HS-27A (cell line): ENCODE results near the gene BCKDHB.
"Not testable (repeated sequence)": the region's sequence is repeated elsewhere in the genome, so short reads cannot be mapped to it uniquely, and the experiment has no call there.

ENCODE experiments used
- DNase-seq: peaks from one replicate; pipeline ENCODE4 v3.0.0-alpha.2; 2012; ENCODE audit warnings: low read depth, missing footprints

The BCKDHB gene

GRCh38 chr6:80209430-80209829 is 103.0 kb downstream of the BCKDHB start:
- no peak for DNase-seq

DNA sequence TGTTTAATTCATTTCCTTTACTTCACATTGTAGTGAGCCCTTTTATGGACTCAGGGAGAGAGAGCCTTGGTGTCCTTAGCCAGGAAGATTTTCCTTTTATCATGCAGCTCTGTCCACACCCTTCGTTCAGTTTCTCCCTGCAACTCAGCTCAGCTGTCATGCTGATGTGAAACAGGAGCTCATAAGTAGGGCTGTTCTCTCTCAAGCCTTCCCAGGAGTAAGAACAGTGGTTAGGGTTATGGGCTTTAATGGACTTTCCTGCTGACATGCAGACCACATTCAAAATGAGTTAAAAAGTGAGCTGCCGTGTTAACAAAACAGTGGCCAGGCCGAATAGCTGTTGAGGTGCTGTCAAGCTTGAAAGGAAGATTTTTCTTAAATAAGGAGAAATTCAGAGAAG is 104.1 kb downstream of the BCKDHB start:
- no peak for DNase-seq

GRCh38 chr6:80211286-80211685 is 104.8 kb downstream of the BCKDHB start:
- no peak for DNase-seq

DNA sequence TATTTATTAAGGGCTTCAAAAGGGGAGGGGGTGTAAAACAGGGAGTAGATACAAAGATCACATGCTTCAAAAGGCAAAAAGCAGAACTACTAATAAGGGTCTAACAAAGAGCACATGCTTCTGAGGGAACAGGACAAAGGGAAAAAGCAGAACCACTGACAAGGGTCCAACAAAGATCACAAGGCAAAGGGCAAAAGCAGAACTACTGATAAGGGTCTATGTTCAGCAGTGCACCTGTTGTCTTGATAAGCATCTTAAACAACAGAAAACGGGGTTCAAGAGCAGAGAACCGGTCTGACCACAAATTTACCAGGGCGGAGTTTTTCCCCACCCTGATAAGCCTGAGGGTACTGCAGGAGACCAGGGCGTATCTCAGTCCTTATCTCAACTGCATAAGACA is 105.4 kb downstream of the BCKDHB start:
- DNase-seq: not testable (repeated sequence)

GRCh38 chr6:80214436-80215022 is 108.1 kb downstream of the BCKDHB start:
- peak; percentile 19 for DNase-seq

DNA sequence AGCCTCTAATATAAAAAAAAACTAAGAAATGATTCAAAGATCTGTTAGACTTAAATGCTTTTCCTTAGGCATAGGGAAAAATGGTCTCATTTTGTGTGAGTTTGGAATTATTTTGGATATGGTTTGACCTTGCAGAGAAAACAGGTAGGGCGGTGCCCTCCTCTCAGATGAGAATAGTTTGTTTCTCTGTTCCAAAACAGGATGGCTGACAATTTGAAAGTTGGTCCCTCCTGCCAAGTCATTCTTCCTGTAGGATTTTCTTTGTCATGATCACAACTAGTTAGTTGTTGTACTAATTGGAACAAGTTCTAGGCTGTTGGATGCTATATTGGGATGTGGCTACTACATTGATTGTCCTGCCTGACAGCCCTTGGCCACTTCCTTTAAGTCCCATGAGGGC is 108.6 kb downstream of the BCKDHB start:
- DNase-seq: no peak

GRCh38 chr6:80217794-80218193 is 111.3 kb downstream of the BCKDHB start:
- no peak for DNase-seq

DNA sequence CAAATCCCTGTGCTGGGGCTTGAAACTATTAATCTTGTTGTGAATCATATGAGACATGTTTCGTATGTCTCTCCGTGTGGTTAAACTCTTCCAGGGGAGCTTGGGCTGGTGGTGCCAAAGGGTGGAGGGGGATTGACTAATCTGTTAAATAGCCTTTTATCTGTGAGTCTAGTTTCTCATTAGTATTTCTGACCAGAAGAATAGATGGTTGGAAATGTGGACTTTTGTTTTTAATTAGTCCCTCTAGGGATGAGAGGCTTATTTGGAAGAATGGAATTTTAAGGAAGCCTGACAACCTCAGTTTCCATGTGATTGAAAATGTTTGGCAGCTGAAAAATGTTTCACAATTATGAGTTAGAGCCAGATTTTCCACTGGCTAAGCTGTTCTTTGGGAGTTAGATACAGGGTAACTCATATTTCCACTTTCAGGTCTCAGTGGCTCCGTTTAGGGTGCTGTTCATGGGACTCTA is 117.3 kb downstream of the BCKDHB start:
- no peak for DNase-seq

- no peak for DNase-seq
Measured at GRCh38 chr6:80226151-80226550, 119.7 kb downstream of the BCKDHB start.

DNA sequence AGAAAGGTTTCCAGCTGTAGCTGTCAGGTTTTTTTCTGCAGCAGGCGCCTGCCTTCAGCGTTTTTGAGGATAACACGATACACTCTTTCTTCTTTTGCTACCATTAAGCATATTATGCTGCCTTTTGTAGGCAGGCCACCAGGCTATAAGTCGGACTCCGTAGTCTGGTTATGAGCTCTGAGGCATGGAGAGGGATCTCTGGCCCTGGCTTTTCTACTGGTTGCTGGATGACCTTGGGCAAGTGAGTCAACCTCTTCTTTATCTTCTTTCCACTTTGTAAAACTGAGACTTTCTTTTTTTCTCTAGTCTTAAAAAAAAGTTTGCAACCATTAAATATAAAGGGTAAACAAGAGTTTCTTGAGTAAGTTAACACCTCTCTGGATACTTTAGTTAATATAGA is 120.2 kb downstream of the BCKDHB start:
- no peak for DNase-seq

- no peak for DNase-seq
Measured at GRCh38 chr6:80227545-80228105, 121.2 kb downstream of the BCKDHB start.

GRCh38 chr6:80233262-80233661 is 126.8 kb downstream of the BCKDHB start:
- DNase-seq: no peak

DNA sequence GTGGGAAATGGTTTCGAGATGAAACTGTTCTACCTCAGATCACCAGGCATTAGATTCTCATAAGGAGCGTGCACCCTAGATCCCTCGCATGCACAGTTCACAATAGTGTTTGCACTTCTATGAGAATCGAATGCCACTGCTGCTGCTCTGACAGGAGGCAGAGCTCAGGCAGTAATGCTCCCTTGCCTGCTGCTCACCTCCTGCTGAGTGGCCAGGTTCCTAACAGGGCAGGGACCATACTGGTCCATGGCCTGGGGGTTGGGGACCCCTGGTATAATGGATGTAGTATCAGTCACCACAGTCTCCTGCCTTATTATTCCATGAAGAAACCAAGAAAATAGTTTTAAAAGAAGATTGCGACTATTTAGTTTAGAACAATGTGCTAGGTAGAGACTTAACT is 127.5 kb downstream of the BCKDHB start:
- DNase-seq: no peak

DNA sequence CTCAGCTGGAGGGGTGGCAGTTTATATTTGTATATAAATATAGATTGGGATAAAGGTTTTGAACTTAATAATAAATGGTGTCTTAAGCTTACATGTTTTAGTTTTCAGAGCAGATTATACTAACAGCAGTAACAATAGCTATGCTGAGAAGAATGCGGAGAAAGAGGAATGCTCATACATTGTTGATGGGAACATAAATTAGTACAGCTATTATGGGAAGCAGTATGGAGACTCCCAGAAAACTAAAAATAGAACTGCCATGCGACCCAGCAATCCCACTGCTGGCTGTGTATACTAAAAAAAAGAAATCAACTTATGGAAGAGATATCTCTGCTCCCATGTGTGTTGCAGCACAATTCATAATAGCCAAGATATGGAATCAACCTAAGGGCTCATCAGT is 127.9 kb downstream of the BCKDHB start:
- DNase-seq: no peak

- no peak for DNase-seq
Measured at GRCh38 chr6:80234908-80235307, 128.4 kb downstream of the BCKDHB start.

GRCh38 chr6:80235647-80236046 is 129.2 kb downstream of the BCKDHB start:
- no peak for DNase-seq

DNA sequence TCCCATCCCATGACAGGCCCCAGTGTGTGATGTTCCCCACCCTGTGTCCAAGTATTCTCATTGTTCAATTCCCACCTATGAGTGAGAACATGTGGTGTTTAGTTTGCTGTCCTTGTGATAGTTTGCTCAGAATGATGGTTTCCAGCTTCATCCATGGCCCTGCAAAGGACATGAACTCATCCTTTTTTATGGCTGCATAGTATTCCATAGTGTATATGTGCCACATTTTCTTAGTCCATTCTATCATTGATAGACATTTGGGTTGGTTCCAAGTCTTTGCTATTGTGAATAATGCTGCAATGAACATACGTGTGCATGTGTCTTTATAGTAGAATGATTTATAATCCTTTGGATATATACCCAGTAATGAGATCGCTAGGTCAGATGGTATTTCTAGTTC is 132.3 kb downstream of the BCKDHB start:
- DNase-seq: not testable (repeated sequence)

DNA sequence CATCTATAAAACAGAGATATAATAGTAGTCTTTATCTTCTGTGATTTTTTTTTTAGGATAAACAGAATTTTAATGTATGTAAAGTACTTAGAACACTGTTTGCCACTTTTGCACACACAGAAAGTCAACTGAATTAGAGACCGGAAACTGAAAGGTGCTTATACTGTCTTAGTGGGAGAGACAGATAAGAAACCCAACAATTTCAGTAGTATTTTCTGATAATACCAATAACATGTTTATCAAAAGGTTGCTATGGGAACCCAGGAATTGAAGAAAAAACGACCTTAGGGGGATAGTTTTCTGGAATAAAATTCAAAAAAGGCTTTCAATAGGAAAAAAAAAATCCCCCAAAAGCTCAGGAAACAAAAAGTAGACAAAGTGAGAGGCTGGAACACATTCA is 138.6 kb downstream of the BCKDHB start:
- DNase-seq: no peak

GRCh38 chr6:80249897-80250296 is 143.4 kb downstream of the BCKDHB start:
- DNase-seq: no peak

GRCh38 chr6:80250391-80250997 is 144.0 kb downstream of the BCKDHB start:
- DNase-seq: no peak

DNA sequence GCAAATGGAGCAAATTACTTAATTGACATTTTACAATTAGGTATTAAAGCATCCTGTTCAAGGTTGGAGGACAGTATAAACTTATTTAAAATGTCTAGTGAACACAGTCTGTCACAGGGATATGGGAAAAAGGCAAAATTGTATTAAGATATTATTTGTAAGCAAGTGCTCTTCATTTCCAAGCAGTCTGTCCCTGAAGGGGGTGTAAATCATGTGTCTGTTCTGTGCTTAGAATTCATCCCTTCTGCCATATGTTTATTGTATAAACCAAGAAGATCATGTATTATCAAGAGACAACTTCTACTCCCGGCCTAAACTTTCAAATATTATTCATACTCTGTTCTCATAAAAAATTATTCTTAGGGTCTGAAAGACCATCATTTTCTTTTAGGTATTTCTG is 144.8 kb downstream of the BCKDHB start:
- no peak for DNase-seq

- no peak for DNase-seq
Measured at GRCh38 chr6:80254716-80255115, 148.2 kb downstream of the BCKDHB start.

GRCh38 chr6:80256691-80257090 is 150.2 kb downstream of the BCKDHB start:
- DNase-seq: no peak

- DNase-seq: no peak
Measured at GRCh38 chr6:80259118-80259517, 152.6 kb downstream of the BCKDHB start.
